Measurements from ENCODE around the gene ADAM29.
"Not testable (repeated sequence)": the region's sequence is repeated elsewhere in the genome, so short reads cannot be mapped to it uniquely, and the experiment has no call there.

ADAM29 gene

GRCh38 chr4:174918058-174918457 lies at the start of gene ADAM29:
ADAM29 (plus strand) TSS chr4:174918358; CDS start chr4:174975526, 57,168 bp downstream.
- no peak for DNase-seq (ENCODE audit: low read depth in 2 of 2)

DNA sequence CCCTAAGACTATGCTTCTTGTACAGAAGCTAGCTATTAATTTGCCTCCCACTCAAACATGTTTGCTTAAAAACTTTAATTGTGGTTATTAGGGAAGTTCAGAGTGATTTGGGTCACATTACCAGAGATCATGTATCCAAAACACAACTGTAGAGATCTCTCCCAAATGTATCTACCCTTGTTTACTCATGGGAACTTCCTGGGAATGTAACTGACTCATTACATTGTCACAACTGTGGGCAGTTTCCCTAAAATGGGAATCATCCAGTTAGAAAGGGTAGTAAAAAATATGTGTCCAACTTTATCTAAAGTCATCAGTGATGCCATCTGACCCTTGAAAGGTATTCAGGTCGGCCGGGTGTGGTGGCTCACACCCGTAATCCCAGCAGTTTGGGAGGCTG lies 48.8 kb upstream of the ADAM29 start:
- no peak for DNase-seq (ENCODE audit: low read depth in 2 of 2)

- no peak for DNase-seq (ENCODE audit: low read depth in 2 of 2)
Observed at GRCh38 chr4:174870311-174870710, 47.8 kb upstream of the ADAM29 start.

- no peak for DNase-seq (ENCODE audit: low read depth in 2 of 2)
Observed at GRCh38 chr4:174871407-174871806, 46.8 kb upstream of the ADAM29 start.

DNA sequence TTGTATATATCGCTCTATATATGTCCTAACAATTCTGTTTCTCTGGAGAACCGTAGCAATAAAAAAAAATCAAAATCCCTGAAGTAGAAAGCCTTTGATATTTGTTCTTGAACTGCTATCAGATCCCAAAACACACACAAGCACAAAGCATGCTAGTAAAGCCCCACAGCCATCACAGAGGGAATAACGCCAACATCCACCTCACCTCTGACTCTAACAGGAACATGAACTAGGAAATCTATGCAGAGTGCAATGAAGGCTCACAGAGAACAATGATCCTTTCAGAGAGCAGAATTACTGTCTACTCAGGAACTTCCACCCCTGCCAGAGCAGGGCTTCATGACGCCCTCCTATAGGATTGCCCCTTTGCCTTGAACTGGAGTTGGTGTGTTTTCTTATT lies 45.0 kb upstream of the ADAM29 start:
- DNase-seq (ENCODE audit: low read depth in 2 of 2): not testable (repeated sequence)

- DNase-seq (ENCODE audit: low read depth in 2 of 2): no peak
Observed at GRCh38 chr4:174873931-174874330, 44.2 kb upstream of the ADAM29 start.

GRCh38 chr4:174874898-174875297 lies 43.3 kb upstream of the ADAM29 start:
- DNase-seq (ENCODE audit: low read depth in 2 of 2): no peak

DNA sequence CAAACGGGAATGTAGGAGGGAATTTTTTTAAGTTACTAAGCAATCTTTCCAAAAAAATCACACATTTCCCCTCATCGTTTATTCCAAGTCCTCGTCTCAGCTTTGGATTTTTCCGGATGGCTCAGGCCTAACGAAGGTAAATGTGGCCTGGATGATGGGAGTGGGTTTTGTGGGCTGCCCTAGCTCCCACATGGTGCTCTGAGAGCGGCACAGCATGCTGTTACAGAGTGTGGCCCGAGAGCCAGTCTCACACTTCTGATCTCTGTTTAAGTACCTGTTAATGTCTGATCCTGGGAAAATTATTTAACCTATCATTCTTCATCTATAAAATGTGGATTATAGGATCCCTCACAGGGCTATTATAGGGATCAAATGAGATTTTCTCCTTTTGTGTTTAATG lies 38.2 kb upstream of the ADAM29 start:
- no peak for DNase-seq (ENCODE audit: low read depth in 2 of 2)

- no peak for DNase-seq (ENCODE audit: low read depth in 2 of 2)
Observed at GRCh38 chr4:174882317-174882992, 35.7 kb upstream of the ADAM29 start.

GRCh38 chr4:174907508-174907907 lies 10.7 kb upstream of the ADAM29 start:
- DNase-seq (ENCODE audit: low read depth in 2 of 2): no peak

GRCh38 chr4:174910271-174910670 lies 7.9 kb upstream of the ADAM29 start:
- no peak for DNase-seq (ENCODE audit: low read depth in 2 of 2)

DNA sequence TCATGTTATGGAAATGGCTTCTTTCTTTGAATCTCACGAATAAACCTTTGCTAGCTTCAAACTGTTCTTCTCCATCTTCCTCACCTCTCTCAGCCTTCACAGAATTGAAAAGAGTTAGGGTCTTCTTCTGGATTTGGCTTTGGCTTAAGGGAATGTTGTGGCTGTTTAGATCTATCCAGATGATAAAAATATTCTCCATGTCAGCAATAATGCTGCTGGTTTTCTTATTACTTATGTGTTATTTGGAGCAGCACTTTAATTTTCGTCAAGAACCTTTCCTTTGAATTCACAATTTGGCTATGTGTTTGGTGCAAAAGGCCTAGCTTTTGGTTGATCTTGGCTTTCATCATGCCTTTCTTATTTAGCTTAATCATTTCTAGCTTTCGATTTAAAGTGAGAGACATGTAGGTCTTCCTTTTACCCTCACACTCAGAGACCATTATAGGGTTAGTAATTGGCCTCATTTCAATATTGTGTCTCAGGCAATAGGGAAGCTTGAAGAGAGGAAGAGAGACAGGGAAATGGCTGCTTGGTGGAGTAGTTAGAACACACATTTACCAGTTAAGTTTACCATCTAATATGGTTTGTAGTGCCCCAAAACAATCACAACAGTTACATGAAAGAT lies 5.1 kb upstream of the ADAM29 start:
- DNase-seq (ENCODE audit: low read depth in 2 of 2): no peak

DNA sequence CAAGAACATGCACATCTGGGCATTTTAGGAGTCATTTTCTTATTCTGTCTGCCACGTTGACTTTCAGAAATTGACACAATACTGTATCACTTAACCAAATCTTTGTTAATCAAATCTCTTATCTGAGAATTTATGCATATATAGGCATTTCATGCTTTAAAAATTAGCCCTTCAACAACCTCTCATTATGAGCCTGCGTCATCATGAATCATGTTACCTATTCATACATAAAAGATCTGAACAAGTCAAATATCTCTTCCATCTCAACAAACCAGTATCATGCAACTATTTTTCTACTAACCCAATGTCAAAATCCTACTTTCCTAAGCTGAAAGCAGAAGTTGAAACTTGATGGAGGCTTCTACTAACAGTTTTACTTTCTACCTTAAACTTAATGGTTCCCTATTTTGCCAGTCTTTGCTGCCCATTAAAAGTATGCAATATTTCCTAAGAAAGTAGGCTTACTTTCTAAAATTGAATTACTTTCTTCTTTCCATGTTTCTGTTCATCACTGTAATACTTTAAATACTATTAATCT lies 1.8 kb downstream of the ADAM29 start:
- no peak for DNase-seq (ENCODE audit: low read depth in 2 of 2)

- no peak for DNase-seq (ENCODE audit: low read depth in 2 of 2)
Observed at GRCh38 chr4:174926958-174927357, 8.8 kb downstream of the ADAM29 start.

DNA sequence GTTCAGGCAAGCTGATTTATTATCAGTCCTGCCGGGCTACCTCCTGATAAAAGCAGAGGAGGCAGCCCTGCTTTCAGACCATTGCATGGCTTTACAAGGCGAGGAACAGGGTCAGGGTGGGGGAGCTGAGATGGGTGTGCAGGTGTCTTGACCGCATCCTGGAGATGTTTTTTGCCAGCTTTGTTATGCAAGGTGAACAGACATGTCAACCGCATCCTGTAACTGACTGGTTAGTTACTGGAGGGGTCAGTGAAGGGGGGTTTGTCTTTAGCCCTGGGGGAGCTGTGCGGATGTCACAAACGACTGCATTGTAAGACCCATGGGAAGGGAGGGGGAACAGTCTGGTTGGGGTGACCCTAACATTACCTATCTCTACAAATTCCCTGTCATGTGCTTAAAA lies 10.0 kb downstream of the ADAM29 start:
- DNase-seq (ENCODE audit: low read depth in 2 of 2): no peak

- no peak for DNase-seq (ENCODE audit: low read depth in 2 of 2)
Observed at GRCh38 chr4:174928575-174929253, 10.6 kb downstream of the ADAM29 start.

GRCh38 chr4:174929346-174929745 lies 11.2 kb downstream of the ADAM29 start:
- DNase-seq (ENCODE audit: low read depth in 2 of 2): no peak

GRCh38 chr4:174930895-174931294 lies 12.7 kb downstream of the ADAM29 start:
- DNase-seq (ENCODE audit: low read depth in 2 of 2): no peak

DNA sequence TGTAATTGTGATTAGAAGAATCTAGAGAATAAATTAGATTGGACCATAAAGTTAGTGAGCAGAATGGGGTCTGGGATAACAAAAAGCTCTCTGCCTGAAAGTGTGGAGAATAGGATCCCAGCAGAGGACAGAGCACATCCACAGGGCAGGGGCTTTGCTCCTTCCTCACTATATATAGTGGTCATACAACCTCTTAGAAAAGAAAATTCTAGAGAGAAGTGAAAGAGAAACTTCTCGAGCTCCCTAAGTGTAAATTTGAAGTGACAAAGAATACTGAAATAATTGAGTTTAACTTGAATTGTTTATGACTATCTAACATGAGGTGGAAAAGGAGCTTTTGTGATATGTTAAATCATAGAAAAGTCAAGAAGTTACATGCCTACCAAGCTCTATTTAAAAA lies 14.9 kb downstream of the ADAM29 start:
- no peak for DNase-seq (ENCODE audit: low read depth in 2 of 2)

GRCh38 chr4:174934360-174934759 lies 16.2 kb downstream of the ADAM29 start:
- DNase-seq (ENCODE audit: low read depth in 2 of 2): no peak

DNA sequence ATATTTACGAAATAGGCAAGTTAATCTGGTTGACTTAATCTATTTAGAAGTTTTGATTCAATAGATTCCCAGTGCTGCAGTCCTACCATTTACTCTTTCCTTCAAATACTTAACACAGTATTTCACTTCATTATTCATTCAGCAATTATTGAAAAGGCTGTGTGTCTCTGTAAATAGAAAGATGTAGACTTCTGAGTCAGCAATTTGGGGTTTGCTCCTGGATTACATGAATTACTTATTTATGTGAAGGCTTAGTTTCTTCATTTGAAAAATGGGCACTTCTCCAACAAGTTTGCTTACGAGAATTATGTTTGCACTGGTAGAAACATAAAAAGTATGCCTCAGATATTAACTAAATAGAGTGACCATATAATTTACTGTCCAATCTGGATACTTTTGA lies 17.4 kb downstream of the ADAM29 start:
- DNase-seq (ENCODE audit: low read depth in 2 of 2): no peak

GRCh38 chr4:174940002-174940401 lies 21.8 kb downstream of the ADAM29 start:
- no peak for DNase-seq (ENCODE audit: low read depth in 2 of 2)

DNA sequence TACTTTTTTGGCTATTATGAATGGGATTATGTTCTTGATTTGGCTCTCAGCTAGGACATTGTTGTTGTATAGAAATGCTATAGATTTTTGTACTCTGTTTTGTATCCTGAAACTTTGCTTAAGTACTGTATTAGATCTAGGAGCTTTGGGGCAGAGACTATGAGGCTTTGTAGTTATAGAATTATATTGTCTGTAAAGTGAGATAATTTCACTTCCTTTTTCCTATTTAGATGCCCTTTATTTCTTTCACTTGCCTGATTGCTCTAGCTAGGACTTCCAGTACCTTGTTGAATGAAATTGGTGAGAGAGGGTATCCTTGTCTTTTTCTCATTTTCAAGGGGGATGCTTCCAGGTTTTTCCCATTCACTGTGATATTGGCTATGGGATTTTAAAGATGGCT lies 28.1 kb downstream of the ADAM29 start:
- DNase-seq (ENCODE audit: low read depth in 2 of 2): no peak
